Stomach (tissue), 4 donors: ENCODE data around the gene PLXDC1.

ENCODE experiments used
- CTCF ChIP-seq, 7 experiments: fragments of 450-650 bp in 4 of 7; fragments of 200-600 bp in 3 of 7; sonication (generic) in 3 of 7; IDR thresholded peaks; one replicate each; pipeline ENCODE4 v1.5.1; 2016 to 2019; ENCODE audit warnings: antibody characterized with exemption in 7 of 7, control low read depth in 2 of 7, mild to moderate bottlenecking in 1 of 7
- POLR2A ChIP-seq, 4 donors: fragments of 450-650 bp; IDR thresholded peaks; one replicate each; pipeline ENCODE4 v1.6.1; 2016; ENCODE audit warnings: antibody characterized with exemption in 4 of 4, control low read depth in 2 of 4, mild to moderate bottlenecking in 1 of 4, moderate library complexity in 1 of 4
- POLR2AphosphoS5 ChIP-seq, 3 donors: sonication (generic); formaldehyde crosslinking; IDR thresholded peaks; one replicate each; pipeline ENCODE4 v1.6.1; 2016; ENCODE audit warnings: antibody characterized with exemption in 3 of 3

DNA sequence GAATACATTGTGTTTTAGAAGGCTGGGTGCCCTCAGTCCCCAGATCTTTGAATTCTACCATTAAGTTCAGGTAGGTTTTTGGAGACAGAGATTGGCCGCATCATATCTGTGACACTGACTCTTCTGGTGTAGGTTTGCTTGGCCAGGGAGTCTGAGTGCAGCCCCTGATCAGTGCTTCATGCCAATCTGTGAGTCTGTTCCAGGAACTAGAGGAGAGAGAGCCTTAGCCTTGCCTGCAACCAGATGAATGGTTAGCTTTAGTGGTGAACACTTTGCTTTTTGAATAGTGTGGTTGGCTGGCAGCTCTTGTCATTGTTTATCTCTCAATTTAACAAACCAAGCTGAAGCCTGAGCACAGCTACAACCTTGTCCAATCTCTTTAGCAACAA, 87.8 kb downstream of the PLXDC1 start:
- TF ChIP-seq CTCF (IDR thresholded peaks at IDR 0.05) (no peak), POLR2AphosphoS5 (IDR thresholded peaks at IDR 0.05) (no peak), POLR2A (IDR thresholded peaks at IDR 0.05) (no peak)
